ENCODE results near the gene RIPOR3.
"Not testable (repeated sequence)": the region's sequence is repeated elsewhere in the genome, so short reads cannot be mapped to it uniquely, and the experiment has no call there.

The RIPOR3 gene

GRCh38 chr20:50704514-50704913 is 13.2 kb upstream of the RIPOR3 start:
- no peak for DNase-seq (ENCODE audit: low spot score)

- DNase-seq (ENCODE audit: low spot score): not testable (repeated sequence)
Measured at GRCh38 chr20:50703651-50704438, 12.5 kb upstream of the RIPOR3 start.

GRCh38 chr20:50701041-50701963 is 10.0 kb upstream of the RIPOR3 start:
- no peak for DNase-seq (ENCODE audit: low spot score)

- DNase-seq (ENCODE audit: low spot score): no peak
Measured at GRCh38 chr20:50699688-50700087, 8.3 kb upstream of the RIPOR3 start.

- DNase-seq (ENCODE audit: low spot score): not testable (repeated sequence)
Measured at GRCh38 chr20:50698255-50698654, 6.9 kb upstream of the RIPOR3 start.

- no peak for DNase-seq (ENCODE audit: low spot score)
Measured at GRCh38 chr20:50695135-50695872, 4.0 kb upstream of the RIPOR3 start.

GRCh38 chr20:50694379-50695134 is 3.2 kb upstream of the RIPOR3 start:
- DNase-seq (ENCODE audit: low spot score): no peak

- DNase-seq (ENCODE audit: low spot score): no peak
Measured at GRCh38 chr20:50693001-50693400, 1.7 kb upstream of the RIPOR3 start.

- no peak for DNase-seq (ENCODE audit: low spot score)
Measured at GRCh38 chr20:50692552-50692933, 1.2 kb upstream of the RIPOR3 start.

- DNase-seq (ENCODE audit: low spot score): peak; percentile 42
Measured at GRCh38 chr20:50691573-50692551, 520 bp upstream of the RIPOR3 start.

GRCh38 chr20:50689864-50690649 is 1.3 kb downstream of the RIPOR3 start:
- no peak for DNase-seq (ENCODE audit: low spot score)

- no peak for DNase-seq (ENCODE audit: low spot score)
Measured at GRCh38 chr20:50688256-50688975, 2.9 kb downstream of the RIPOR3 start.

GRCh38 chr20:50686821-50687220 is 4.5 kb downstream of the RIPOR3 start:
- no peak for DNase-seq (ENCODE audit: low spot score)

GRCh38 chr20:50683570-50683969 is 7.8 kb downstream of the RIPOR3 start:
- DNase-seq (ENCODE audit: low spot score): no peak

GRCh38 chr20:50682947-50683530 is 8.3 kb downstream of the RIPOR3 start:
- no peak for DNase-seq (ENCODE audit: low spot score)

- no peak for DNase-seq (ENCODE audit: low spot score)
Measured at GRCh38 chr20:50682065-50682464, 9.3 kb downstream of the RIPOR3 start.

GRCh38 chr20:50681359-50682064 is 9.8 kb downstream of the RIPOR3 start:
- no peak for DNase-seq (ENCODE audit: low spot score)
